ENCODE measurements around the gene PACRGL. TPM values are rescaled to one million over a fixed set of nuclear protein-coding genes. Genes with fewer than 3 reads are reported as not detected.

The PACRGL gene
- total RNA-seq (2022; extraction: Qiagen RNA extraction; ENCODE audit: low read depth), result 9.4 to 14.7 TPM (median 11.8 TPM) in 5 replicates

GRCh38 chr4:20700007-20700761 lies at the start of gene PACRGL:
TSS of gene PACRGL (plus strand) at chr4:20700458. CDS start at chr4:20704482, 4,024 bp downstream.

Measured in A549 treated with GW870086 at 1 μM for 4 hours (cell line).